GM18870 (cell line): Measurements from ENCODE around the gene ROBO2.

Experiments
- ATAC-seq: cut with Tn5 transposase; IDR thresholded peaks from one replicate; pipeline ENCODE4 v1.9.1; 2021; ENCODE audit warnings: moderate library complexity; ENCODE audit not compliant: unreplicated experiment

ROBO2 gene

GRCh38 chr3:77051591-77051990, 11.7 kb downstream of the ROBO2 start:
- ATAC-seq: no peak

- no peak for ATAC-seq
These were observed 12.2 kb downstream of the ROBO2 start for GRCh38 chr3:77052051-77052501.

- ATAC-seq: no peak
These were observed 13.1 kb downstream of the ROBO2 start for GRCh38 chr3:77052733-77053670.

- ATAC-seq: no peak
These were observed 13.9 kb downstream of the ROBO2 start for GRCh38 chr3:77053795-77054194.

GRCh38 chr3:77055841-77056341, 16.0 kb downstream of the ROBO2 start:
- no peak for ATAC-seq

GRCh38 chr3:77059354-77059753, 19.5 kb downstream of the ROBO2 start:
- no peak for ATAC-seq

- no peak for ATAC-seq
These were observed 23.5 kb downstream of the ROBO2 start for GRCh38 chr3:77063423-77063822.

- ATAC-seq: no peak
These were observed 25.9 kb downstream of the ROBO2 start for GRCh38 chr3:77065750-77066149.

- no peak for ATAC-seq
These were observed 26.9 kb downstream of the ROBO2 start for GRCh38 chr3:77066829-77067228.

GRCh38 chr3:77068808-77069207, 28.9 kb downstream of the ROBO2 start:
- ATAC-seq: no peak

GRCh38 chr3:77071364-77071763, 31.5 kb downstream of the ROBO2 start:
- no peak for ATAC-seq

GRCh38 chr3:77071809-77072208, 31.9 kb downstream of the ROBO2 start:
- no peak for ATAC-seq

- ATAC-seq: no peak
These were observed 32.3 kb downstream of the ROBO2 start for GRCh38 chr3:77072232-77072631.

- no peak for ATAC-seq
These were observed 38.4 kb downstream of the ROBO2 start for GRCh38 chr3:77078279-77078678.

GRCh38 chr3:77079988-77080610, 40.2 kb downstream of the ROBO2 start:
- ATAC-seq: no peak

GRCh38 chr3:77081240-77081661, 41.4 kb downstream of the ROBO2 start:
- no peak for ATAC-seq

- no peak for ATAC-seq
These were observed 44.6 kb downstream of the ROBO2 start for GRCh38 chr3:77084511-77084910.

- no peak for ATAC-seq
These were observed 46.5 kb downstream of the ROBO2 start for GRCh38 chr3:77086408-77086807.

- ATAC-seq: no peak
These were observed 51.9 kb downstream of the ROBO2 start for GRCh38 chr3:77091809-77092208.

GRCh38 chr3:77093101-77093500, 53.2 kb downstream of the ROBO2 start:
- ATAC-seq: no peak

GRCh38 chr3:77096145-77096544, 56.2 kb downstream of the ROBO2 start:
- no peak for ATAC-seq
